WTC11 (cell line): ENCODE results near the gene SMIM20. TPM values are rescaled to one million over a fixed set of nuclear protein-coding genes. Genes with fewer than 3 reads are reported as not detected.

Experiments
- ATAC-seq: fragments of 200-7000 bp; cut with Tn5 transposase; 2 replicates; pipeline ENCODE4 v1.10.0; 2021; ENCODE audit warnings: mild to moderate bottlenecking, moderate library complexity
- CTCF ChIA-PET: fragments of 300-600 bp; sonication (Branson Sonifier 250); formaldehyde crosslinking; loops from one replicate; lab custom pipeline; 2021; ENCODE audit warnings: antibody characterized with exemption; lab: Charles Lee
- POLR2A ChIA-PET: fragments of 350-600 bp; sonication (Branson Sonifier 250); formaldehyde crosslinking; loops from one replicate; lab custom pipeline; 2021; ENCODE audit warnings: antibody characterized with exemption; lab: Charles Lee
- DNase-seq: peaks from one replicate; pipeline ENCODE4 v3.0.0; 2021; ENCODE audit warnings: low spot score
- H3K27ac Mint-ChIP-seq: 2 replicates; pipeline ENCODE4 v1.8.0; 2021; ENCODE audit warnings: mixed read lengths
- H3K27me3 Mint-ChIP-seq: 2 replicates; pipeline ENCODE4 v1.8.0; 2021; ENCODE audit warnings: low read depth, mild to moderate bottlenecking, moderate library complexity, mixed read lengths
- H3K36me3 Mint-ChIP-seq: 2 replicates; pipeline ENCODE4 v1.8.0; 2021; ENCODE audit warnings: mixed read lengths
- H3K4me1 Mint-ChIP-seq: 2 replicates; pipeline ENCODE4 v1.8.0; 2022; ENCODE audit warnings: mixed read lengths
- H3K4me3 Mint-ChIP-seq: 2 replicates; pipeline ENCODE4 v1.8.0; 2021; ENCODE audit warnings: mild to moderate bottlenecking, moderate library complexity, mixed read lengths
- H3K9me3 Mint-ChIP-seq: 2 replicates; pipeline ENCODE4 v1.8.0; 2021; ENCODE audit warnings: mixed read lengths
- ATF6 ChIP-seq: sonication (generic); formaldehyde crosslinking; IDR thresholded peaks from 2 replicates; pipeline ENCODE4 v1.8.1; 2023; ENCODE audit warnings: mild to moderate bottlenecking, missing genetic modification reagents
- CDX4 ChIP-seq: fragments of 250-450 bp; sonication (Bioruptor Pico); IDR thresholded peaks from 2 replicates; pipeline ENCODE4 v1.9.0; 2021; ENCODE audit warnings: moderate library complexity, mild to moderate bottlenecking, inconsistent platforms, borderline replicate concordance
- ERG ChIP-seq: fragments of 250-450 bp; sonication (Bioruptor Pico); IDR thresholded peaks from 2 replicates; pipeline ENCODE4 v1.8.0; 2021; ENCODE audit warnings: mild to moderate bottlenecking
- ESRRA ChIP-seq: sonication (generic); formaldehyde crosslinking; IDR thresholded peaks from 2 replicates; pipeline ENCODE4 v1.8.1; 2022; ENCODE audit warnings: mild to moderate bottlenecking, missing genetic modification reagents, borderline replicate concordance
- GRHL2 ChIP-seq: fragments of 250-450 bp; sonication (Bioruptor Pico); IDR thresholded peaks from 2 replicates; pipeline ENCODE4 v1.8.0; 2022; ENCODE audit warnings: mild to moderate bottlenecking, moderate library complexity; ENCODE audit not compliant: insufficient replicate concordance, severe bottlenecking
- JUN ChIP-seq: sonication (generic); formaldehyde crosslinking; IDR thresholded peaks from 2 replicates; pipeline ENCODE4 v1.8.0; 2023; ENCODE audit warnings: mild to moderate bottlenecking, missing genetic modification reagents
- MLX ChIP-seq: sonication (generic); formaldehyde crosslinking; IDR thresholded peaks from 2 replicates; pipeline ENCODE4 v1.8.1; 2023; ENCODE audit warnings: mild to moderate bottlenecking, missing genetic modification reagents, moderate library complexity
- NFATC4 ChIP-seq: fragments of 250-450 bp; sonication (Bioruptor Pico); IDR thresholded peaks from 2 replicates; pipeline ENCODE4 v1.9.0; 2021; ENCODE audit warnings: mild to moderate bottlenecking
- PREB ChIP-seq: sonication (generic); formaldehyde crosslinking; IDR thresholded peaks from 2 replicates; pipeline ENCODE4 v1.8.1; 2022; ENCODE audit warnings: mild to moderate bottlenecking, missing genetic modification reagents, moderate library complexity, borderline replicate concordance
- RORB ChIP-seq: fragments of 250-450 bp; sonication (Bioruptor Pico); IDR thresholded peaks from 2 replicates; pipeline ENCODE4 v1.9.0; 2021; ENCODE audit warnings: mild to moderate bottlenecking
- TCF7 ChIP-seq: sonication (generic); formaldehyde crosslinking; IDR thresholded peaks from 2 replicates; pipeline ENCODE4 v1.8.0; 2022; ENCODE audit warnings: mild to moderate bottlenecking, low read depth, missing genetic modification reagents, moderate library complexity
- TEAD4 ChIP-seq: sonication (generic); formaldehyde crosslinking; IDR thresholded peaks from 2 replicates; pipeline ENCODE4 v1.8.0; 2022; ENCODE audit warnings: mild to moderate bottlenecking, missing genetic modification reagents
- ZBTB21 ChIP-seq: sonication (generic); formaldehyde crosslinking; IDR thresholded peaks from 2 replicates; pipeline ENCODE4 v1.8.1; 2023; ENCODE audit warnings: mild to moderate bottlenecking, missing genetic modification reagents, borderline replicate concordance
- ZBTB43 ChIP-seq: sonication (generic); formaldehyde crosslinking; IDR thresholded peaks from 2 replicates; pipeline ENCODE4 v1.8.1; 2023; ENCODE audit warnings: mild to moderate bottlenecking, missing genetic modification reagents
- ZNF317 ChIP-seq: sonication (generic); formaldehyde crosslinking; IDR thresholded peaks from 2 replicates; pipeline ENCODE4 v1.8.1; 2023; ENCODE audit warnings: low read depth, mild to moderate bottlenecking, moderate library complexity, missing genetic modification reagents, borderline replicate concordance
- total RNA-seq: library from RNA; stranded (reverse); gene quantifications from 3 replicates; pipeline ENCODE4 v1.2.3, GENCODE V29; 2021
- TF ChIP-seq, protein P1 (sequence below): sonication (generic); formaldehyde crosslinking; IDR thresholded peaks from 2 replicates; pipeline ENCODE4 v1.8.1; 2022; ENCODE audit warnings: missing genetic modification reagents, borderline replicate concordance
- TF ChIP-seq, protein P2 (sequence below): sonication (generic); formaldehyde crosslinking; IDR thresholded peaks from 2 replicates; pipeline ENCODE4 v1.8.0; 2023; ENCODE audit warnings: missing genetic modification reagents
- TF ChIP-seq, protein P3 (sequence below): fragments of 200-600 bp; IDR thresholded peaks from 2 replicates; pipeline ENCODE4 v1.8.0; 2022; ENCODE audit warnings: antibody characterized with exemption

SMIM20 gene
- total RNA-seq, 1 experiment from 2014 or later, result 39.4 TPM

GRCh38 chr4:25896776-25897539, 17.1 kb upstream of the SMIM20 start:
- Mint-ChIP-seq H3K36me3 (no peaks in the 10 kb centered on the region), H3K4me1 (peaks cover 19% of the 10 kb centered on the region), H3K27ac (no peak overlapping the region), H3K27me3 (no peaks in the 10 kb centered on the region), H3K4me3 (no peak overlapping the region), H3K9me3 (no peaks in the 10 kb centered on the region; the same call in 1 of the 2 replicates)
- ATAC-seq, result no peak
- TF ChIP-seq NFATC4 (CRISPR knock-in tag) (no peak), ZBTB21 (CRISPR knock-in tag) (no peak), ZBTB43 (CRISPR knock-in tag) (no peak), RORB (CRISPR knock-in tag) (no peak), TCF7 (CRISPR knock-in tag) (no peak), GRHL2 (CRISPR knock-in tag) (no peak), ATF6 (CRISPR knock-in tag) (no peak), MLX (CRISPR knock-in tag) (no peak), ZNF317 (no peak), JUN (CRISPR knock-in tag) (no peak)
- TF ChIP-seq, protein P1, sequence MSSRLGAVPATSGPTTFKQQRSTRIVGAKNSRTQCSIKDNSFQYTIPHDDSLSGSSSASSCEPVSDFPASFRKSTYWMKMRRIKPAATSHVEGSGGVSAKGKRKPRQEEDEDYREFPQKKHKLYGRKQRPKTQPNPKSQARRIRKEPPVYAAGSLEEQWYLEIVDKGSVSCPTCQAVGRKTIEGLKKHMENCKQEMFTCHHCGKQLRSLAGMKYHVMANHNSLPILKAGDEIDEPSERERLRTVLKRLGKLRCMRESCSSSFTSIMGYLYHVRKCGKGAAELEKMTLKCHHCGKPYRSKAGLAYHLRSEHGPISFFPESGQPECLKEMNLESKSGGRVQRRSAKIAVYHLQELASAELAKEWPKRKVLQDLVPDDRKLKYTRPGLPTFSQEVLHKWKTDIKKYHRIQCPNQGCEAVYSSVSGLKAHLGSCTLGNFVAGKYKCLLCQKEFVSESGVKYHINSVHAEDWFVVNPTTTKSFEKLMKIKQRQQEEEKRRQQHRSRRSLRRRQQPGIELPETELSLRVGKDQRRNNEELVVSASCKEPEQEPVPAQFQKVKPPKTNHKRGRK (CRISPR knock-in tag), result no peak
- ChIA-PET CTCF (no interaction called here), POLR2A (no interaction called here)
- DNase-seq, result no peak

DNA sequence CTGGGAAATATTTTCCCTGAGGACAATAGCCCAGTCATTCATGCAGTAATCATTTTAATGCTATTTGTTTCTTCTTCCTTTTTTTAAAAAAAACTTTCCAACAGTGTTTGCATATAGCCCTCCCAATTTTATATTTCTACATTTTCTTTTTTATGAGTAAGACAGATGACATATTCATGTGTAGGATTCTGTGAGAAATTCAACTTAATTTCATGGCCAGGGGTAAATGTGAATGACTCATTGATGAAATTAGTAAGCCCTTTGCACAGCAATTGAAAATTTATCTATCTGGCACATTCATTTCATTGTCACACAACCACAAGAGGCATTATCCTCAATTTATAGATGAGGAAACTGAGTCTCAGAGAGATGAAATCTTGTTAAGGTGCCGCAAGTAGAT, 13.7 kb upstream of the SMIM20 start:
- Mint-ChIP-seq H3K36me3 (no peaks in the 10 kb centered on the region), H3K9me3 (no peaks in the 10 kb centered on the region; the same call in 1 of the 2 replicates)
- POLR2A ChIA-PET, result interaction anchor here (0.6 kb wide), 1 partner anchor 206 kb away, joined by 9 read pairs; no protein-coding TSS in a partner anchor
- TF ChIP-seq TEAD4 (CRISPR knock-in tag) (no peak), PREB (CRISPR knock-in tag) (no peak), ERG (CRISPR knock-in tag) (no peak), ZBTB21 (CRISPR knock-in tag) (no peak), ESRRA (no peak), CDX4 (no peak)
- TF ChIP-seq, protein P2, sequence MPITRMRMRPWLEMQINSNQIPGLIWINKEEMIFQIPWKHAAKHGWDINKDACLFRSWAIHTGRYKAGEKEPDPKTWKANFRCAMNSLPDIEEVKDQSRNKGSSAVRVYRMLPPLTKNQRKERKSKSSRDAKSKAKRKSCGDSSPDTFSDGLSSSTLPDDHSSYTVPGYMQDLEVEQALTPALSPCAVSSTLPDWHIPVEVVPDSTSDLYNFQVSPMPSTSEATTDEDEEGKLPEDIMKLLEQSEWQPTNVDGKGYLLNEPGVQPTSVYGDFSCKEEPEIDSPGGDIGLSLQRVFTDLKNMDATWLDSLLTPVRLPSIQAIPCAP (CRISPR knock-in tag), result no peak
- TF ChIP-seq, protein P3, sequence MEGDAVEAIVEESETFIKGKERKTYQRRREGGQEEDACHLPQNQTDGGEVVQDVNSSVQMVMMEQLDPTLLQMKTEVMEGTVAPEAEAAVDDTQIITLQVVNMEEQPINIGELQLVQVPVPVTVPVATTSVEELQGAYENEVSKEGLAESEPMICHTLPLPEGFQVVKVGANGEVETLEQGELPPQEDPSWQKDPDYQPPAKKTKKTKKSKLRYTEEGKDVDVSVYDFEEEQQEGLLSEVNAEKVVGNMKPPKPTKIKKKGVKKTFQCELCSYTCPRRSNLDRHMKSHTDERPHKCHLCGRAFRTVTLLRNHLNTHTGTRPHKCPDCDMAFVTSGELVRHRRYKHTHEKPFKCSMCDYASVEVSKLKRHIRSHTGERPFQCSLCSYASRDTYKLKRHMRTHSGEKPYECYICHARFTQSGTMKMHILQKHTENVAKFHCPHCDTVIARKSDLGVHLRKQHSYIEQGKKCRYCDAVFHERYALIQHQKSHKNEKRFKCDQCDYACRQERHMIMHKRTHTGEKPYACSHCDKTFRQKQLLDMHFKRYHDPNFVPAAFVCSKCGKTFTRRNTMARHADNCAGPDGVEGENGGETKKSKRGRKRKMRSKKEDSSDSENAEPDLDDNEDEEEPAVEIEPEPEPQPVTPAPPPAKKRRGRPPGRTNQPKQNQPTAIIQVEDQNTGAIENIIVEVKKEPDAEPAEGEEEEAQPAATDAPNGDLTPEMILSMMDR, result no peak
- TF ChIP-seq, all 79 proteins: peak for 0
- CTCF ChIA-PET, result no interaction called here
- ATAC-seq (no peak), DNase-seq (no peak)
- Mint-ChIP-seq H3K27ac (no peak overlapping the region), H3K27me3 (no peaks in the 10 kb centered on the region), H3K4me3 (no peak overlapping the region), H3K4me1 (peaks cover 15% of the 10 kb centered on the region)
